Measurements from ENCODE around the gene CFAP77.

Gene CFAP77

DNA sequence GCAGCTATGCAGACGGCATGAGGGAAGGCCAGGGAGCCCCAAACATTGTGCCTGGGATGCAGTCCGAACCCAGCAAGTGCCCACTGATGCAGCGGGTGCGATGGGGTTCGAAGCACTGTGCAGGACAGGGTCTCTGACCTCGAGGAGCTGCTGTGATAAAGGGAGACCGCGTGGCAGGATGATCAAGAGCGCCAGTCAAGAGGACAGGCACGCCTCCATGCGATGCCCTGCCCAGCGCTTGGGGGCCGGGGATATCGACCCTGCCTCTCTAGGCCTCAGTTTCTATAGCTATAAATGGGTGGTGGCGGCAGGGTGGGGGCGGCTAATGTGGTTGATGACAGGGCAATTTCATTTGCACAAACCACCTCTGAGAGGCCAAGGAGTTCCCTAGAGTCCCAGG is 87.7 kb downstream of the CFAP77 start:
- no peak for DNase-seq

GRCh38 chr9:132498531-132499210 is 88.7 kb downstream of the CFAP77 start:
- DNase-seq = no peak

GRCh38 chr9:132499251-132499650 is 89.2 kb downstream of the CFAP77 start:
- DNase-seq = no peak

- DNase-seq = no peak
Measured at GRCh38 chr9:132500193-132500592, 90.2 kb downstream of the CFAP77 start.

DNA sequence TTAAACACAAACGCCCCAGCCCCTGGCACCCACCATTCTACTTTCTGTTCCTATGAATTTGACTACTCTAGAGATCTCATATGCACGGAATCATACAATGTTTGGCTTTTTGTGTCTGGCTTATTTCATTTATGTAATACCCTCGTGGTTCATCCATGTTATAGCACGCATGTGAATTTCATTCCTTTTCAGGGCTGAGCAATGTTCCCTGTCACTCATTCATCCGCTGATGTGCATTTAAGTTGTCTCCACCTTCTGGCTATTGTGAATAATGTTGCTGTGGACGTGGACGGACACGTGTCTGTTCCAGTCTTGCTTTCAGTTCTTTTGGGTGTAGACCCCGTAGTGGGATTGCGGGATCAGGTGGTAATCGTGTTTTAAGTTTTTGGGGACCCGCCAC is 92.5 kb downstream of the CFAP77 start:
- DNase-seq = no peak

- no peak for DNase-seq
Measured at GRCh38 chr9:132503116-132503515, 93.1 kb downstream of the CFAP77 start.

- no peak for DNase-seq
Measured at GRCh38 chr9:132504488-132504887, 94.5 kb downstream of the CFAP77 start.

DNA sequence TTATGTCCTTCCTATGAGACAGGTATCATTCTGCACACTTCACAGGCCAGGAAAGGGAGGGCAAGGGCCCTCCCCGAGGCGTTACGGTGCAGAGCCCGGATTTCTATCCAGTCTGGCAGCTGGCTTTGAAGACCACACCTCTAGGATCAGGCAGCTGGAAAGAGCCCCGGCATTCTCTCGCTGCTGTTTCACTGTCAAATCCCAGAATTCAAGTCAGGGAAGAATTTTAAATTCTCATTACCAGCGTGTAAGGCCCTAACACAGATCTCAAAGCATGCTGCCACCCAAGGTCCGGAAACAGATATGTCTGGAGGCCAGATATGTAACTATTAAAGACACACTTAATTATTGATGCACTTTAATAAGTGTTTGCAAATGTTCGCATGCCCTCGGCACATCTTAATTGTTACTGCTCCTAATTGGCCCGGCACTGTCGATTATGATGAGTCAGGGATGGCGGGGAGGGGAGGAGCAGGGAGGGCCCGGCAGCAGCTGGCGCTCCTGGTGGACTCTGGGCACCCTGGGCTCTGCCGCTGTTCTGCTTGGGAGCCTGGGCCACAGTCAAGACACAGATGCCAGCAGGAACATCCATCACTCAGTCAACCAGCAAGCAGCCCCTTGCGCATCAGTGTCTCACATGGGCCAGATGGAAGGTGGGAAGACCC is 96.1 kb downstream of the CFAP77 start:
- no peak for DNase-seq

DNA sequence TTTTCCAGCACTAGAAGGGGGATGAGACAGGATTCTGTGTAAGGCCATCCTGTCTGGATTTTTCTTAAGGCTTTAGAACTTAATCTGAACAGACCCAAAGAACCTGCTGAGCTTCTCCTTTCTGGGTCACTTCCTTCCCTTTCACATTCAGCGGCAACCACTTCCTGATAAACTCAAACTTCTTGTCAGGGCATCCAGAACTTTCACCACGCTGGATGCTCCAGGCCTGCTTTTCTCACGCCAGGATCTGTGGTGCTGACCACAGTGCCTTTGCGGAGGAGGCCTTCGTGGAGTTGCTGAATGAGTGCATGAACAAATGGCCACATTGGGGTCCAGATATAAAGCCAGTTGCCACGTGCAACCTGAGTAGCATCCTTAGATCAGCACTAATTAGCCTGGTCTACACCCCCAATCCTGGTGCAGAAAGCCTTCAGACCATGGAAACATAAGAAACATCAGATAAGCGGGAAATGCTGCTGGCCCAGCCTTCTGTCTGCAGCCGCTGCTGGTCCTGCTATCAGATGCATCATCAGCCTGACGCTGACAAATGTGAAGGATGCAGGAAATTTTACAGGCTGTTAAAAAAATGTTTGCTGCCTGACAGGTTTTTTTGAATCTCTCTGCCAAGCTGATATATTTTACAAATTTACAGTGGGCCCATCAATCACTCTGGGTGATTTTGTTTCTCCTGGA is 97.1 kb downstream of the CFAP77 start:
- no peak for DNase-seq

DNA sequence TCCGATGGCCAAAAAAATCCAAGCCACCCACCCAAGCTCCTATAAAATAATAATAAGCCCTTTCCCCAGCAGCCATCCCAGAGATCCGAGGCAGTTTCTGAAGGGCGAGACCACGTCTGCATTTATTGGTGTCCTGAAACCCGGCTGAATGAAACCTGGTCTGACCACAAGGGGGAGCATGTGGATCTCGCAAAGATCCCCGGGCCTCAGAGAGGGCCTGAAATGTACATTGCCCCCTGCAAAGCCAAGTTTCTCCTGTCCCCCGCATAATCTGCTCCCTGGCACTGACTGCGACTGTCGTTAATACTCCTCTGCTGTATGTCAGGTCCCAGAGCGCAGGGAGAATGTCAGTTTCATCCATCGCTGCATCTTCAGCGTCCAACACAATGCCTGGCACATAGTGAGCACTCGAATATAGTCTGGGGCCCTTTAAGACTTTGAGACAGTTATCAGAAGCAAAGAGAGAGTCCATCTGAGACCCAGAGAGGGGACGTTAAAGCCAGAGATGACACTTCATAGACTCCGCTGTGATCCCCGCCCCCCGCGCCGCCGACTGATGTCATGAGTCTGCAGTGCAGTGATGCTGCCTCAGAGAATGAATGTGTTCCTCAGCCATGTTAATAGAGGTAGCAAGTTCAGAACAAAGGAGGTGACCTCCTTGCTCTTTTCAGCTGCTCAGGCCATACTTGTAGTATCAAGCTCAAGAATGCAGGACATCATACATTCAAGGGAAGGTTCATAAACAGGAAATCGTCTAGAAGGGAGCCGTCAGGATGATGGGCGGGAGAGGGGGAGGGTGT is 97.9 kb downstream of the CFAP77 start:
- peak; percentile 52 to 66 for DNase-seq

DNA sequence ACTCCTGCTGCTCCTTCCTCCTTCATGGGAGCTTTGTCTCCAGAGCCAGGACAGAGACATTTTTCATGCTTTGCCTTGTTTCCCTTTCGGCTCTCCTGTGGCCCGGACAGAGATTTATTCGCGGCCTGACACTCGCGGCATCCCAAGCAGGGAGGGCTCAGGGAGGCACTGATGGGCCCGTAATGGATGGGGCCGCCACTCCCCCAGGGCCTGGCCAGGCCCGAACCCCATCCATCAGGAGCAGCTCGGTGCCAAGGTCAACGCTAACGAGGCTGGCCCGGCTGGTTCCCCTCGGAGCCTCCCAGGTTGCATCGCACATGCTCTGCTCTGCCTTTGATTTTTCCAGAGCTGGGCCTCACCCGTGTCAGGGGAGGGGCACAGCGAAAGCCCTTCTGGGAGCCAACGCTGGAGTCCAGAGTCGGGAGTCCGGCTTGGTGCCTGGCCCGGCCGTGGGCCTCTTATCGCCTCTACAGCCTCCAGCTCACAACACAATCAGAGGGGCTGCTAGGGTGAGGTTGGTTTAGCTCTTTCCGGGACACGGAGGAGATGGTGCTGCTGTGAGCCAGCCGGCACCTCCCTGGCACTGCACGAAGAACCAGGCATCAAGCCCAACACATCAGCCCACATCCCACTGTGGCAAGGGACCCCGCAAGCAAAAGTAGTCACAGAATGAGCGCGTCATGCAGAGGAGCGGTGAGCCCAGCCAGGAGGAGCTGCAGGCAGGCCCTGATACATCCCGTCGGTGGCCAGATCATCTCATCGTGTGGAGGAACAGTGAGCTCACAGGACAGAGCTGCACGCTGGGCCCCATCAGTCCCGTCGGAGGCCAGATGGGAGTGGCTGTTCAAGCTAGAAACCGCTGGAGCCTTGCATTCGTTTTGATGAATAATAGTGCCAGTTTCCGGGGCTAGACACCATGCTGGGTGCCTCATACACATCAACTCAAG is 100.2 kb downstream of the CFAP77 start:
- no peak for DNase-seq

DNA sequence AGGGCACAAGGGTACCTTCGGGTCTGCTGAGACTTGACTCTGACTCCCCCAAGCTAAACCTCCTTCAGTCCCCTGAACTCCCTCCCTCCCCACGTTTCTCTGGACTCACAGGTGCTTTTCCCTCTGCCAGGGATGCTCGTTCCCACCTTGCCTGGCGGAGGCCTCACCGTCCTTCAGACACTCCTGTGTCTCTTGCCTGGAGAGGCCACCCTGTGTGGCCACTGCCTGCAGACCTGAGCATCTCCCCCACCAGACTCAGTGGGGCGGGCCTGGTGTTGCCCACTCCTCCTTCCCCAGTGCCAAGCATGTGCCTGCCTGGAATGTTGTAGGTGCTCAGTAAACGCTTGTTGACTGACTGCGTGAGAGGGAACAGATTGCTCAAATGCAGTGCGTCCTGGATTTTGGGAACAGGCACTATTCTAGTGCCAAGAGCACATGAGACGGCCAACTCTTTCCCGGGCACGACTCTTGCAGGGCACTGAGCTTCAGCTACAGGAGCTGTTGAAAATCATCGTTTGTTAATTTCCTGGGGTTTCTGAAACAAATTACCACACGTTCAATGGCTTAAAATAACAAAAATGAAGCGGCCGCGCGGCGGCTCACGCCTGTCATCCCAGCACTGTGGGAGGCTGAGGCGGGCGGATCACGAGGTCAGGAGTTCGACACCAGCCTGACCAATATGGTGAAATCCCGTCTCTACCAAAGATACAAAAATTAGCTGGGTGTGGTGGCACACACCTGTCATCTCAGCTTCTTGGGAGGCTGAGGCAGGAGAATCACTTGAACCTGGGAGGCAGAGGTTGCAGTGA is 101.4 kb downstream of the CFAP77 start:
- no peak for DNase-seq

DNA sequence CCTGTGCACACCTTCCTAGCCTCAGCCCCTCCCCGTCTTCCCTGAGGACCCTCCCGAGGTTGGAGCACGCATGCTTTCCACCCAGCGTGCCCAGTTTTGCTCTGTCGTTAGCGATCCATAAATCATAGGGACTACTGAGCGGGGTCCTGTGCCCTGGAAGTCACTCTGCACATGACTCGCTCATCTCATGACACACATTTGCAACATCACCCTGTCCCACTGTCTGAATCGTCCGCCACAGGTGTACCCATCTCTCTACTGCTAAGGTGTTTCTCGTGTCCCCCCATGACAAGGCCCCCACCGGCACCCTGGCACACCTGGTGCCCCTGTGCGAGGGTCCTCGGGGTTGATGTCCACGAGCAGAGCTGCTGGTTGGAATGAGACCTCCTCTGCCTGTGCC is 103.4 kb downstream of the CFAP77 start:
- DNase-seq = no peak

DNA sequence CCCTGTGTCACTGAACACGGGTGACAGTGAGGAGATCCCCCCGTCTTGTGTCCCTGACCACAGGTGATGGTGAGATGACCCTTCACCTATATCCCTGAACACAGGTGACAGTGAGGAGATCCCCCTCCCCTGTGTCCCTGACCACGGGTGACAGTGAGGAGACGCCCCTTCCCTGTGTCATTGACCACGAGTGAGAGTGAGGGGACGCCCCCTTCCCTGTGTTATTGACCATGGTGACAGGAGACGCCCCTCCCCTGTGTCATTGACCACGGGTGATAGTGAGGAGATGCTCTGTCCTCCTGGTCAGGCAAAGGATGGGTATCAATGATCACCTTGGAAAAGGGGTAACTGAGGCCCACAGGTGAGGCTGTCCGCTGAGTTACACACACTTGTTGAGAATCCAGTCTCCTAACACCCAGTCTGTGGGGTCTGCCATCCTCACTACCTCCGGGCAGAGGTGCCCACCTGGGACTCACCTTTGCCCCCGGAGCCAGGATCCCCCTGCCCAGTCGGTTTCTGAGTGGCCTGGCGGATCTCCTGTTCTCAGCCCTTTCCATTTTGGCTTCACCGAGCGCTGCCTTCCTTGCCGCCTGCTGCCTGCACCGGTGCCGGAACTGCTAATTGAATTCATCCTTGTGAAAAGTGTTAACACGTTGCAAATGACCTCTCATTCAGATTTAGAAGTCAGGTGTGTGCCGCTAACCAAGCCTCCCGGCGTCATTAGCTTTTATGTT is 104.2 kb downstream of the CFAP77 start:
- DNase-seq = no peak

DNA sequence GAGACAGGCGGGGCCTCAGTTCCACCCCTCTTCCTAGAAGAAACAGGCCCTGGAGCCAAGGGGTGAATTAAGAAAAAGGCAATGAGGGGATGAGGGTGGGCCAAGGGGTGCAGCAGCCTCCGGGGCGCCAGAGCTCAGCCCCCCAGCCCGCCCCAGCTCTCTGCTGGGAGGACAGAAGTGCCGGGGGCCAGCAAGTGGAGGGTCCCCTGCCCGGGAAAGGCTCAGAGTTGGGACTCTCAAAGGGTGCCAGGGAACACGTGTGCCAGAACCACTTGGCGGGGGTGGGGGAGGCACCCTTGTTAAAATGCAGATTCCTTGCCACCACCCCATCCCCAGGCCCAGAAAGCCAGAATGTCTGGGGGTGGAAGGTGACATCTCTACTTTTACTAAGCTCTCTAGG is 104.8 kb downstream of the CFAP77 start:
- DNase-seq = no peak

- no peak for DNase-seq
Measured at GRCh38 chr9:132516301-132516700, 106.3 kb downstream of the CFAP77 start.

DNA sequence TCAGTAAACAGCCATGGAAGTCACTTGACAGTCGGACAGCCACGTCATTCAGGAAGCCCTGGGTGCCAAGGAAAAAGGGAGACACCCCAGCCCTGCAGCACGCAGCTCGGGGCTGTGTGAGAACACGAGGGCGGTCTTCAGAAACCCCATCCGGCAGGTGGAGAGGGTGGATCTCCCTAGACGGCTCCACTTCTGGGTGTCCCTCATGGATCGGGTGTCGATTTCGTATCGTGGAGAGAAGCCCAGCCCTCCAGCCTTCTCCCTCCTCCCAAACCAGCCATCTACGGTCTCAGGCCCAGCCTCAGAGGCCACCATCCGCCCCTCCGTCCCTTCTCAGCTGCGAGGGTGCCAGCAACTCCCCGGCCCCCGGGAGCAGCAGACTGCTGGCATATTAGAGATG is 106.9 kb downstream of the CFAP77 start:
- no peak for DNase-seq

GRCh38 chr9:132517815-132518550 is 108.0 kb downstream of the CFAP77 start:
- no peak for DNase-seq

GRCh38 chr9:132518626-132519025 is 108.6 kb downstream of the CFAP77 start:
- no peak for DNase-seq

DNA sequence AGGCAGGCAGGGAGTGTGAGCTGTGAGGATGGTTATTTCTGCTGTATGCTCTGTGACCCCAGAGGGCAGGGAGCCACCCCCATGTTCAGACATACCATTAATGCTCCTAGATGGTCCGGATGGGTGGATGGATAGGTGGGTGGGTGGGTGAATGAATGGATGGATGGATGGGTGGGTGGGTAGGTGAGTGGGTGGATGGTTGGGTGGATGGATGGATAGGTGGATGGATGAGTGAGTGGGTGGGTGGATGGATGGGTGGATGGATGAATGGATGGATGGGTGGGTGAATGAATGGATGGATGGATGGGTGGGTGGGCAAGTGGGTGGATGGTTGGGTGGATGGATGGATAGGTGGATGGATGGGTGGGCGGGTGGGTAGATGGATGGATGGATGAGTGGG is 109.0 kb downstream of the CFAP77 start:
- no peak for DNase-seq
